Suprapubic skin (tissue), 4 donors: ENCODE data around the gene IAH1. TPM values are rescaled to one million over a fixed set of nuclear protein-coding genes. Genes with fewer than 3 reads are reported as not detected.

ENCODE experiments used
- DNase-seq, 2 donors: peaks; one replicate each; pipeline ENCODE4 v3.0.0-alpha.2; 2019; ENCODE audit warnings: low spot score in 2 of 2
- H3K27ac ChIP-seq: fragments of 200-600 bp; sonication (generic); one replicate; pipeline ENCODE4 v1.5.1; 2019
- H3K27me3 ChIP-seq: fragments of 200-600 bp; sonication (generic); one replicate; pipeline ENCODE4 v1.5.1; 2019
- H3K36me3 ChIP-seq: fragments of 200-600 bp; sonication (generic); one replicate; pipeline ENCODE4 v1.5.1; 2019
- H3K4me1 ChIP-seq: fragments of 200-600 bp; sonication (generic); one replicate; pipeline ENCODE4 v1.5.1; 2019
- H3K4me3 ChIP-seq: fragments of 200-600 bp; sonication (generic); one replicate; pipeline ENCODE4 v1.5.1; 2019; ENCODE audit warnings: mild to moderate bottlenecking
- H3K9me3 ChIP-seq: fragments of 200-600 bp; sonication (generic); one replicate; pipeline ENCODE4 v1.5.1; 2019
- EP300 ChIP-seq: sonication (generic); formaldehyde crosslinking; IDR thresholded peaks from one replicate; pipeline ENCODE4 v1.6.1; 2017; ENCODE audit warnings: antibody characterized with exemption
- POLR2A ChIP-seq, 2 donors: fragments of 450-650 bp; IDR thresholded peaks; one replicate each; pipeline ENCODE4 v1.6.1; 2017; ENCODE audit warnings: antibody characterized with exemption in 2 of 2, mild to moderate bottlenecking in 2 of 2, moderate library complexity in 2 of 2
- POLR2AphosphoS5 ChIP-seq, 3 donors: sonication (generic); formaldehyde crosslinking; IDR thresholded peaks; one replicate each; pipeline ENCODE4 v1.6.1; 2017; ENCODE audit warnings: antibody characterized with exemption in 3 of 3
- WGBS: methylation state at CpG from one replicate; pipeline ENCODE4 v1.1.5; 2018; 5-methylcytosine and 5-hydroxymethylcytosine counted together
- total RNA-seq, 4 donors: library from RNA; depleted of rRNA; stranded (reverse); fragments of >200 nt; gene quantifications; one replicate each; pipeline ENCODE4 v1.1.0, GENCODE V29; 2016
- TF ChIP-seq, protein P1 (sequence below), 2 donors: fragments of 200-600 bp in 1 of 2; fragments of 450-650 bp in 1 of 2; sonication (generic) in 1 of 2; IDR thresholded peaks; one replicate each; pipeline ENCODE4 v1.5.1; 2016 to 2019; ENCODE audit warnings: antibody characterized with exemption in 2 of 2, mild to moderate bottlenecking in 1 of 2, moderate library complexity in 1 of 2

IAH1 gene
- total RNA-seq, 4 donors from 2014 or later, result 23.8 to 33.8 (median 26.4) TPM

- WGBS, result 97% methylated on average over 1 of the region's 1 CpG
- no peaks in the 10 kb centered on the region for H3K27me3 ChIP-seq
- no peaks in the 10 kb centered on the region for H3K9me3 ChIP-seq
- H3K4me1 ChIP-seq, result no peaks in the 10 kb centered on the region
- H3K27ac ChIP-seq, result no peak overlapping the region
- TF ChIP-seq POLR2A (IDR thresholded peaks at IDR 0.05) (no peak), POLR2AphosphoS5 (IDR thresholded peaks at IDR 0.05) (no peak), EP300 (no peak)
- TF ChIP-seq, protein P1, sequence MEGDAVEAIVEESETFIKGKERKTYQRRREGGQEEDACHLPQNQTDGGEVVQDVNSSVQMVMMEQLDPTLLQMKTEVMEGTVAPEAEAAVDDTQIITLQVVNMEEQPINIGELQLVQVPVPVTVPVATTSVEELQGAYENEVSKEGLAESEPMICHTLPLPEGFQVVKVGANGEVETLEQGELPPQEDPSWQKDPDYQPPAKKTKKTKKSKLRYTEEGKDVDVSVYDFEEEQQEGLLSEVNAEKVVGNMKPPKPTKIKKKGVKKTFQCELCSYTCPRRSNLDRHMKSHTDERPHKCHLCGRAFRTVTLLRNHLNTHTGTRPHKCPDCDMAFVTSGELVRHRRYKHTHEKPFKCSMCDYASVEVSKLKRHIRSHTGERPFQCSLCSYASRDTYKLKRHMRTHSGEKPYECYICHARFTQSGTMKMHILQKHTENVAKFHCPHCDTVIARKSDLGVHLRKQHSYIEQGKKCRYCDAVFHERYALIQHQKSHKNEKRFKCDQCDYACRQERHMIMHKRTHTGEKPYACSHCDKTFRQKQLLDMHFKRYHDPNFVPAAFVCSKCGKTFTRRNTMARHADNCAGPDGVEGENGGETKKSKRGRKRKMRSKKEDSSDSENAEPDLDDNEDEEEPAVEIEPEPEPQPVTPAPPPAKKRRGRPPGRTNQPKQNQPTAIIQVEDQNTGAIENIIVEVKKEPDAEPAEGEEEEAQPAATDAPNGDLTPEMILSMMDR (IDR thresholded peaks at IDR 0.05), result no peak
- no peak overlapping the region for H3K4me3 ChIP-seq
- H3K36me3 ChIP-seq, result peaks cover 87% of the 10 kb centered on the region
- no peak for DNase-seq
Observed at GRCh38 chr2:9439536-9439935, 34.8 kb upstream of the IAH1 start.

- peaks cover 88% of the 10 kb centered on the region for H3K36me3 ChIP-seq
- H3K4me3 ChIP-seq, result no peak overlapping the region
- no peaks in the 10 kb centered on the region for H3K4me1 ChIP-seq
- DNase-seq, result no peak
- WGBS, result 70% methylated on average over 1 of the region's 1 CpG
- no peaks in the 10 kb centered on the region for H3K9me3 ChIP-seq
- H3K27ac ChIP-seq, result no peak overlapping the region
- no peaks in the 10 kb centered on the region for H3K27me3 ChIP-seq
- TF ChIP-seq EP300 (no peak), POLR2A (IDR thresholded peaks at IDR 0.05) (no peak), POLR2AphosphoS5 (IDR thresholded peaks at IDR 0.05) (no peak)
- TF ChIP-seq, protein P1 (IDR thresholded peaks at IDR 0.05), result no peak
Observed at GRCh38 chr2:9440058-9440727, 34.2 kb upstream of the IAH1 start.

- Histone ChIP-seq H3K27ac (no peak overlapping the region), H3K4me3 (no peak overlapping the region), H3K4me1 (no peaks in the 10 kb centered on the region), H3K27me3 (no peaks in the 10 kb centered on the region), H3K9me3 (no peaks in the 10 kb centered on the region), H3K36me3 (peaks cover 84% of the 10 kb centered on the region)
- no peak for DNase-seq
- WGBS, result 88% methylated on average over 3 of the region's 3 CpGs
- no peak for TF ChIP-seq POLR2A (IDR thresholded peaks at IDR 0.05)
- TF ChIP-seq, protein P1 (IDR thresholded peaks at IDR 0.05), result no peak
- no peak for TF ChIP-seq POLR2AphosphoS5 (IDR thresholded peaks at IDR 0.05)
- TF ChIP-seq EP300, result no peak
Observed at GRCh38 chr2:9441556-9441955, 32.8 kb upstream of the IAH1 start.

GRCh38 chr2:9443526-9443925, 30.8 kb upstream of the IAH1 start:
- no peak overlapping the region for H3K27ac ChIP-seq
- no peaks in the 10 kb centered on the region for H3K4me1 ChIP-seq
- 89% methylated on average over 5 of the region's 5 CpGs for WGBS
- H3K4me3 ChIP-seq, result no peak overlapping the region
- no peak for DNase-seq
- H3K27me3 ChIP-seq, result no peaks in the 10 kb centered on the region
- peaks cover 86% of the 10 kb centered on the region for H3K36me3 ChIP-seq
- no peaks in the 10 kb centered on the region for H3K9me3 ChIP-seq
- TF ChIP-seq, protein P1 (IDR thresholded peaks at IDR 0.05), result no peak
- TF ChIP-seq POLR2AphosphoS5 (IDR thresholded peaks at IDR 0.05) (no peak), EP300 (no peak), POLR2A (IDR thresholded peaks at IDR 0.05) (no peak)

- no peak overlapping the region for H3K4me3 ChIP-seq
- no peak overlapping the region for H3K27ac ChIP-seq
- H3K27me3 ChIP-seq, result no peaks in the 10 kb centered on the region
- H3K4me1 ChIP-seq, result no peaks in the 10 kb centered on the region
- DNase-seq, result no peak
- H3K9me3 ChIP-seq, result no peaks in the 10 kb centered on the region
- TF ChIP-seq EP300, result no peak
- TF ChIP-seq, protein P1 (IDR thresholded peaks at IDR 0.05), result no peak
- no peak for TF ChIP-seq POLR2A (IDR thresholded peaks at IDR 0.05)
- WGBS, result 93% methylated on average over 7 of the region's 7 CpGs
- H3K36me3 ChIP-seq, result peaks cover 89% of the 10 kb centered on the region
Observed at GRCh38 chr2:9445089-9445488, 29.3 kb upstream of the IAH1 start.
